Measurements from ENCODE around the gene SAMD10. TPM values are rescaled to one million over a fixed set of nuclear protein-coding genes. Genes with fewer than 3 reads are reported as not detected.

Gene SAMD10
- 0.64 and 1.3 TPM in 2 replicates for total RNA-seq

DNA sequence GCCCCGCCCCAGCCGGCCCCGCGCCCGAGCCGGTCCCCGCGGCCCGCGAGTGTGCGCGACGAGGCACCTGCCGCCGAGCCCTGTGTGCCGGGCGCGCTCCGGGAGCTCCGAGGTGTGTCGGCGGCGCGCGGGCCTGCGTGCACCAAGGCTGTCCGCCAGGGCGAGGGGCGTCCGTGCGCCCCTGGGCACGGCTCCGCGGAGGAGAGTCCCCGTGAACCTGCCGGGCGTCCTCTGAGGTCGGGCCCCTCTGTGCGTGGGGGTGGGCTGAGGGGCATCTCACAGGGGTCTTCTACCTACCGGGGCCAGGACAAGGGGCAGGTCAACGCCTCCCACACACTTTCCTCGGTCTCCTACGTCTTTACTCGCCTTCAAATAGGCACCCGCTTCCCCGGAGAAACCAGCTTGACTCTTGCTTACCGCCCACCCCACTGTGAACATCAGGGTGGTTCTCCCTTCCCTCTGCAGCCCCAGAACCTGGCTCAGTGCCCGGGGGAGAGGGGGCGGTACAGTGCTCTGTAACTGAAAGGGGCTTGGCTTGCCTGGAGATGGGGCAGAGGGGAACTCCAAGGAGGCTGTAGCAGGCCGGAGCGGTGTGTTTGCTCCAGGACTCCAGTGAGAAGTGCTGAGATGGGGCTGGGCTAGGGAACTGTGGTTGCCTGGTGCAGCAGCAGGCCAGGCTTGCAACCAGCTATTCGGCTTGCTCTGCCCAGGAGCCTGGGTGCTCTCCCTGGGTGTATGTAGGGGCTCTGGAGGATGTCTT, at the start of gene SAMD10:
TSS of gene SAMD10 (minus strand) at position 86 of the 760 bp plus-strand sequence. CDS start 175 bp downstream, outside the sequence.
- TF ChIP-seq, protein P1, sequence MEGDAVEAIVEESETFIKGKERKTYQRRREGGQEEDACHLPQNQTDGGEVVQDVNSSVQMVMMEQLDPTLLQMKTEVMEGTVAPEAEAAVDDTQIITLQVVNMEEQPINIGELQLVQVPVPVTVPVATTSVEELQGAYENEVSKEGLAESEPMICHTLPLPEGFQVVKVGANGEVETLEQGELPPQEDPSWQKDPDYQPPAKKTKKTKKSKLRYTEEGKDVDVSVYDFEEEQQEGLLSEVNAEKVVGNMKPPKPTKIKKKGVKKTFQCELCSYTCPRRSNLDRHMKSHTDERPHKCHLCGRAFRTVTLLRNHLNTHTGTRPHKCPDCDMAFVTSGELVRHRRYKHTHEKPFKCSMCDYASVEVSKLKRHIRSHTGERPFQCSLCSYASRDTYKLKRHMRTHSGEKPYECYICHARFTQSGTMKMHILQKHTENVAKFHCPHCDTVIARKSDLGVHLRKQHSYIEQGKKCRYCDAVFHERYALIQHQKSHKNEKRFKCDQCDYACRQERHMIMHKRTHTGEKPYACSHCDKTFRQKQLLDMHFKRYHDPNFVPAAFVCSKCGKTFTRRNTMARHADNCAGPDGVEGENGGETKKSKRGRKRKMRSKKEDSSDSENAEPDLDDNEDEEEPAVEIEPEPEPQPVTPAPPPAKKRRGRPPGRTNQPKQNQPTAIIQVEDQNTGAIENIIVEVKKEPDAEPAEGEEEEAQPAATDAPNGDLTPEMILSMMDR (IDR thresholded peaks at IDR 0.05; ENCODE audit: insufficient read depth, low read depth, low read length): no peak
- no peak for DNase-seq (ENCODE audit: low read depth)
- H3K4me3 ChIP-seq (ENCODE audit: low read depth, low read length): peak within 1 kb of the TSS; percentile 62

DNA sequence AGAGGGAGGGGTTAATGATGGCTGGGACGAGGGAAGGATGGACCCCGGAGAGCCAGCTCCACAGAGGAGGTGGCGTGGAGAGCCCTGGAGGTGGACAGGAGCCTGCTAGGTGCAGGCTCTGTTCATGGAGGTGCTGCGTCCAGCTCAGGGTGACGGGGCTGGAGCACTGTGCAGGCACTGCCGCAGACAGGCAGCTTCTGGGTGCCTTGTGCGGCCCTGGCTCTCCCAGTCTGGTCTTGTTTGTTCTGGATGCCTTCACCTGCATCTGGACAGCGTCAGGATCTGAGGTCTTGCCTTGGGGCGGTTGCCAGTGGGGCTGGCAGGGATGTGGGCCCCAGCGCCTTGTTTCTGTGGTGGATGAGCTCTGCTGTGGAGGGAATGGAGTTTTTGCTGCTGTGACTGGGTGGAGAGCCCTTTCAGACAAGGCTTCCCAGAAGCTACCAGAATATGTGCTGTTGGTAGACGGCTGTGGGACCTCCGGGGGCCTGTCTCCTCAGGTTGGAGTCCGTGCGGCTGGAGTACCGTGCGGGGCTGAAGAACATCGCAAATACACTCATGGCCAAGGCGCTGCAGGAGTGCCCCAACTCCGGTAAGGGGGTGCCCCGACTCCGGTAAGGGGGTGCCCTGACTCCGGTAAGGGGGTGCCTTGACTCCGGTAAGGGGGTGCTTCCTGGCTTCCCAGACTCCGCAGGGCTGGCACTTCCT, 48.7 kb upstream of the SAMD10 start:
- no peak overlapping the region for H3K4me3 ChIP-seq (ENCODE audit: low read depth, low read length)
- TF ChIP-seq, protein P1 (IDR thresholded peaks at IDR 0.05; ENCODE audit: insufficient read depth, low read depth, low read length): no peak
- no peak for DNase-seq (ENCODE audit: low read depth)

DNA sequence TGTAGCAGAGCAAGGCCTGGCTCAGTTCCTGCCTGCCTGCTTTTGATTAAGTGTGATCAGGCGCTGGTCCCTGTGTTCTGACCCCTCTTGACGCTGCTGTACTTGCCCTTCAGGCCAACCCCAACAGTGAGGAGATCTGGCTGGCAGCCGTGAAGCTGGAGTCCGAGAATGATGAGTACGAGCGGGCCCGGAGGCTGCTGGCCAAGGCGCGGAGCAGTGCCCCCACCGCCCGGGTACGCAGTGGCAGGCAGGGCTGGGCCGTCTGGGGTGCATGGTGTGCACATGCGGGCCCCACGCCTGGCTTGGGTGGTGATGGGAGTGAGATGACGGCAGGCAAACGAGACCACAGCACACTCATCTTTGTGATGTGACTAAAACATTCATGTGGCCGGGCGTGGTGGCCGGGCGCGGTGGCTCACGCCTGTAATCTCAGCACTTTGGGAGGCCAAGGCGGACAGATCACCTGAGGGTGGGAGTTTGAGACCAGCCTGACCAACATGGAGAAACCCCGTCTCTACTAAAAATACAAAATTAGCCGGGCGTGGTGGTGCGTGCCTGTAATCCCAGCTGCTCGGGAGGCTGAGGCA, 46.5 kb upstream of the SAMD10 start:
- H3K4me3 ChIP-seq (ENCODE audit: low read depth, low read length): no peak overlapping the region
- DNase-seq (ENCODE audit: low read depth): no peak
- TF ChIP-seq, protein P1 (IDR thresholded peaks at IDR 0.05; ENCODE audit: insufficient read depth, low read depth, low read length): no peak

DNA sequence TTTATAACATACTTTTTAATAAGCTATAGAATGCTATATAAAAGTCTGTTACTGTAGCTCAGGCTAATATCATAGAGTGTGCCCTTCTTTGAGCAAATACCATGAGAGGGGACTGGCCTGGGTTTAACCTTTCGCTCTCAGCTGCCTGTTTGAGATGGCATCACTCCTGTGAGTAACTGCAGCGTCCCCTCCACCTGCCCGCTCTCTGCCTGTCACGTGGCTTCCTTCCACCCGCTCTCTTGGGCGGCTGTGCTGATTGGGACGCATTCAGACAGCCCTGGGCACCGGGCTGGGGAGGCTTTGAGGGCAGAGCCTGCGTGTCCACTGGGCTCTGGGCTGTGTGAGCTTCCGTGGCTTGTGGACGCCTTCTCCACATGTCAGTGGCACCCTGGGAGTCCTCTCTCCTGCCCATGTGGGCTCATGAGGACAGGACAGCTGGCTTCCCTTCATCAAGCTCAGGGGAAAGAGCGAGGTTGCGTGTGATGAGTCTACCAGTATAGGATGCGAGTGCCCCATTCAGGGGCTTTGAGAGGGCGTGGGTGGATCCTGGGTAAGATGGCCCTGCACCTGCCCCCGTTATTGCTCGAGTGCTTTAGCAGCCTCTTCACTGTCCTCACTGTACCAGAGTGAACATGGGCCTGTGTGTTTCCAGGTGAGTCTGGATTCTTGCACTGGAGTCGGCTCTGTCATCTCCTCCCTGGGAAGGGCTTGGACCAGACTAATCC, 45.8 kb upstream of the SAMD10 start:
- no peak overlapping the region for H3K4me3 ChIP-seq (ENCODE audit: low read depth, low read length)
- no peak for DNase-seq (ENCODE audit: low read depth)
- TF ChIP-seq, protein P1 (IDR thresholded peaks at IDR 0.05; ENCODE audit: insufficient read depth, low read depth, low read length): no peak

DNA sequence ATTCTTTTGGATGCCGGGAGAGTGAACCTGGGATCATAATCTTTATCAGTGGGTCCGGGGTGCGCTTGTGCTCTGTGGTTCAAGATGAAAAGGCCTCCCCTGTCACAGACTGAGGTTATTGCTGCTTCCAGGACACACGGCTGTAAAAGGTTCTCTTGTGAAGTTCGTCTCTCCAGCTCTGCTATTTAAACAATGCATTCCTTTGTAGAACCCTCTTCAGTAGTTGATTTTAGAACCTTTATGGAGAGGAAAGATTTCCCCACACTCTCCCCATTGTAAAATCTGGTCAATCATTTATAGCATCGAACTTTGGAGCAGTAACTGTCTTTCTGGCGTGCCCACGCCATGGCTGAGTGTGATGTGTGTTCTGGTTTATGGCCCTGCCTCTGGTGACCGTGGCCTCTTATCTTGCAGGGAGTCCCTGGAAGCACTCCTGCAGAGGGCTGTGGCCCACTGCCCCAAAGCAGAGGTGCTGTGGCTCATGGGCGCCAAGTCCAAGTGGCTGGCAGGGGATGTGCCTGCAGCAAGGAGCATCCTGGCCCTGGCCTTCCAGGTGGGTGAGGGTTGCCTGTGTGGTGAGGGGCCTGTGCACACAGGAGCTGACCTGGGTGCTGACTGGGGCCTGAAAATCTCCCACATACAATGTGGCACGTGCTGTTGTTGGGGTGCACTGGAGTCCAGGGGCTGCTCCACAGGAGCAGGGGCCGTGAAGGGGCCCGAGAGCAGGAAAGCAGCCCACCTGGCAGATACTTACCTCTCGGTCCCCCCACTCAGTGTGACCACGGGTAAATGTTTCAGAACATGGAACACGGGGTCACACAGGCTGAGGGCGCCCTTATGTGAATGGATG, 44.9 kb upstream of the SAMD10 start:
- TF ChIP-seq, protein P1 (IDR thresholded peaks at IDR 0.05; ENCODE audit: insufficient read depth, low read depth, low read length): no peak
- H3K4me3 ChIP-seq (ENCODE audit: low read depth, low read length): no peak overlapping the region
- no peak for DNase-seq (ENCODE audit: low read depth)
